Right lobe of liver (tissue), 6 donors: ENCODE results near the gene GPRIN3. TPM values are rescaled to one million over a fixed set of nuclear protein-coding genes. Genes with fewer than 3 reads are reported as not detected.

Experiments used
- ATAC-seq, 4 donors: fragments of 200-7000 bp; cut with Tn5 transposase; one replicate each; pipeline ENCODE4 v1.9.1; 2020; ENCODE audit warnings: mild to moderate bottlenecking in 4 of 4, moderate library complexity in 4 of 4
- DNase-seq, 3 donors: peaks; one replicate each; pipeline ENCODE4 v3.0.0-alpha.2; 2020
- H3K27ac ChIP-seq, 3 donors: fragments of 200-600 bp; one replicate each; pipeline ENCODE4 v1.8.0; 2022
- H3K27me3 ChIP-seq, 2 donors: fragments of 200-600 bp; one replicate each; pipeline ENCODE4 v1.8.0; 2022
- H3K36me3 ChIP-seq, 4 donors: fragments of 200-600 bp; sonication (generic) in 1 of 4; one replicate each; pipeline versions ENCODE4 v1.5.1 to v1.8.0; 2017 to 2022; ENCODE audit warnings: control low read depth in 1 of 4
- H3K4me1 ChIP-seq, 4 donors: fragments of 200-600 bp; sonication (generic) in 1 of 4; one replicate each; pipeline versions ENCODE4 v1.5.1 to v1.8.0; 2017 to 2022; ENCODE audit warnings: control low read depth in 1 of 4
- H3K4me3 ChIP-seq, 3 donors: fragments of 200-600 bp; one replicate each; pipeline ENCODE4 v1.8.0; 2022
- H3K9me3 ChIP-seq, 4 donors: fragments of 200-600 bp; sonication (generic) in 1 of 4; one replicate each; pipeline versions ENCODE4 v1.5.1 to v1.8.0; 2017 to 2022; ENCODE audit warnings: control low read depth in 1 of 4
- CTCF ChIP-seq, 4 donors: fragments of 200-600 bp in 3 of 4; fragments of 450-650 bp in 1 of 4; IDR thresholded peaks; one replicate each; pipeline versions ENCODE4 v1.5.1 to v1.8.0; 2016 to 2022; ENCODE audit warnings: antibody characterized with exemption in 4 of 4, mild to moderate bottlenecking in 2 of 4
- POLR2A ChIP-seq: fragments of 450-650 bp; IDR thresholded peaks from one replicate; pipeline ENCODE4 v1.6.1; 2017; ENCODE audit warnings: antibody characterized with exemption, mild to moderate bottlenecking
- WGBS: methylation state at CpG from one replicate; pipeline ENCODE4 v1.1.6; 2018; ENCODE audit warnings: low coverage, low lambda C conversion rate; ENCODE audit not compliant: insufficient coverage; ENCODE audit errors: missing lambda C conversion rate; 5-methylcytosine and 5-hydroxymethylcytosine counted together
- intact Hi-C, 2 donors: fragments of 100-400 bp; cut with DNase I; formaldehyde crosslinking; loops; one replicate each; pipeline versions ENCODE4 v1.11.2 to v1.14.1; 2022
- total RNA-seq, 6 experiments: library from RNA; depleted of rRNA in 2 of 6; stranded (reverse); fragments of >200 nt in 2 of 6; fragmentation: NEBNext Ultra II Directional in 3 of 6; extraction: Animal tissue kit (Norgen Biotek cat#: 25700) in 3 of 6; gene quantifications; one replicate each; pipeline versions ENCODE4 v1.1.0 to v1.2.4, GENCODE V29; 2016 to 2023
- donor health status: DM: no; HTN: yes; CAD: no.
- donor health status: DM: no; HTN: no; CAD: no.
- donor health status: DM: no; HTN: no; CAD: no.
- donor health status: DM: no; HTN: yes; CAD: no.
- donor health status: DM: no; HTN: yes; CAD: no.

The GPRIN3 gene
- total RNA-seq, 6 experiments from 2014 or later = 0.29 to 7.9 (median 3.9) TPM

GRCh38 chr4:89263265-89263664 is 44.3 kb downstream of the GPRIN3 start:
- DNase-seq (no peak), ATAC-seq (no peak)
- H3K36me3 ChIP-seq = no peaks in the 10 kb centered on the region
- H3K9me3 ChIP-seq = no peaks in the 10 kb centered on the region
- intact Hi-C loops = no loop called here
- WGBS = 90% methylated on average over 2 of the region's 3 CpGs
- H3K27ac ChIP-seq = no peak overlapping the region
- no peak for TF ChIP-seq CTCF (IDR thresholded peaks at IDR 0.05)
- TF ChIP-seq POLR2A = no peak
- no peaks in the 10 kb centered on the region for H3K27me3 ChIP-seq
- H3K4me3 ChIP-seq = no peak overlapping the region
- H3K4me1 ChIP-seq = no peaks in the 10 kb centered on the region

DNA sequence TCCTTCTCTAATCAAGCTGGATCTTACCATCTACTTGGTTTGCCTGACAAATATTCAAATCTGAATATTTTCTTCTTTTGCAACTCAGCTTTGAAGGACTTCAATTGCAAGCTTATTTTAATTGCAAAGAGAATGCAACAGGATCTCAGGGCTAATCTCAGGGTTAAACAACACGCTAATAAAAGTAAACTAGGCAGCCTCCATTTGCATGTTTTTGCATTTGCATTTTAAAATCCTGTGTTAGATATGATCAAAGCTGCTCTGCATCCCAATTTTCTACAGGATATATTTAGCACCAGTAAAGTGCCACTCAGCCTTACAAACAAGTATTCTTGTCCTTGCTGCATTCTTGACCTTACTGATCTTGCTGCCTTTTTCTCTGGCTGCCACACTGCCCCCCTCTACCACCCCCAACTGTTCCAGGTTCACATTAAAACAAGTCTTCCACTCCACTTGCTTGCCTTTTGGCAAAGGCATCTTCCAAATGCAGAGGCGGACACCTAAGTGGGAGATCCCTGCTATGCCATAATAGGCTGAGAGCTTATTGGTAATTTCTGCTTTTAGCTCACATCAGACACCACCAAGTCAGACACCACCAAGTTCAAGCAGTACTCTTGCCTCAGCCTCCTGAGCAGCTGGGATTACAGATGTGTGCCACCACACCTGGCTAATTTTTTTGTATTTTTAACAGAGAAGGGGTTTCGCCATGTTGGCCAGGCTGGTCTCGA is 48.1 kb downstream of the GPRIN3 start:
- H3K27ac ChIP-seq = no peak overlapping the region
- ATAC-seq (no peak), DNase-seq (no peak)
- no peaks in the 10 kb centered on the region for H3K4me1 ChIP-seq
- WGBS = 69% methylated on average over 4 of the region's 4 CpGs
- no peaks in the 10 kb centered on the region for H3K9me3 ChIP-seq
- no peaks in the 10 kb centered on the region for H3K36me3 ChIP-seq
- intact Hi-C loops = loop anchor here in 1 of 2 donors (10.0 kb wide), 1 partner anchor 175 kb away; no protein-coding TSS in a partner anchor
- no peak for TF ChIP-seq POLR2A
- TF ChIP-seq CTCF (IDR thresholded peaks at IDR 0.05) = no peak
- no peaks in the 10 kb centered on the region for H3K27me3 ChIP-seq
- no peak overlapping the region for H3K4me3 ChIP-seq

- Histone ChIP-seq H3K27me3 (no peaks in the 10 kb centered on the region), H3K36me3 (no peaks in the 10 kb centered on the region), H3K9me3 (no peaks in the 10 kb centered on the region), H3K27ac (no peak overlapping the region), H3K4me1 (no peaks in the 10 kb centered on the region), H3K4me3 (no peak overlapping the region)
- WGBS = 90% methylated on average over 6 of the region's 6 CpGs
- intact Hi-C loops = loop anchor here in 1 of 2 donors (10.0 kb wide), 1 partner anchor 176 kb away; no protein-coding TSS in a partner anchor
- ATAC-seq (no peak), DNase-seq (no peak)
- TF ChIP-seq POLR2A (no peak), CTCF (IDR thresholded peaks at IDR 0.05) (no peak)
These were observed 49.1 kb downstream of the GPRIN3 start for GRCh38 chr4:89258506-89258905.

GRCh38 chr4:89257376-89257775 is 50.2 kb downstream of the GPRIN3 start:
- 60% methylated on average over 2 of the region's 2 CpGs for WGBS
- TF ChIP-seq CTCF (IDR thresholded peaks at IDR 0.05) (no peak), POLR2A (no peak)
- H3K27ac ChIP-seq = no peak overlapping the region
- intact Hi-C loops = loop anchor here in 1 of 2 donors (10.0 kb wide), 1 partner anchor 177 kb away; no protein-coding TSS in a partner anchor
- H3K4me3 ChIP-seq = no peak overlapping the region
- ATAC-seq (no peak), DNase-seq (no peak)
- no peaks in the 10 kb centered on the region for H3K4me1 ChIP-seq
- H3K9me3 ChIP-seq = no peaks in the 10 kb centered on the region
- H3K36me3 ChIP-seq = no peaks in the 10 kb centered on the region
- H3K27me3 ChIP-seq = no peaks in the 10 kb centered on the region
